ENCODE data around the gene SPATC1L. TPM values are rescaled to one million over a fixed set of nuclear protein-coding genes. Genes with fewer than 3 reads are reported as not detected.

SPATC1L gene
- total RNA-seq, 2 donors from 2014 or later = 29.5 to 31.9 TPM

DNA sequence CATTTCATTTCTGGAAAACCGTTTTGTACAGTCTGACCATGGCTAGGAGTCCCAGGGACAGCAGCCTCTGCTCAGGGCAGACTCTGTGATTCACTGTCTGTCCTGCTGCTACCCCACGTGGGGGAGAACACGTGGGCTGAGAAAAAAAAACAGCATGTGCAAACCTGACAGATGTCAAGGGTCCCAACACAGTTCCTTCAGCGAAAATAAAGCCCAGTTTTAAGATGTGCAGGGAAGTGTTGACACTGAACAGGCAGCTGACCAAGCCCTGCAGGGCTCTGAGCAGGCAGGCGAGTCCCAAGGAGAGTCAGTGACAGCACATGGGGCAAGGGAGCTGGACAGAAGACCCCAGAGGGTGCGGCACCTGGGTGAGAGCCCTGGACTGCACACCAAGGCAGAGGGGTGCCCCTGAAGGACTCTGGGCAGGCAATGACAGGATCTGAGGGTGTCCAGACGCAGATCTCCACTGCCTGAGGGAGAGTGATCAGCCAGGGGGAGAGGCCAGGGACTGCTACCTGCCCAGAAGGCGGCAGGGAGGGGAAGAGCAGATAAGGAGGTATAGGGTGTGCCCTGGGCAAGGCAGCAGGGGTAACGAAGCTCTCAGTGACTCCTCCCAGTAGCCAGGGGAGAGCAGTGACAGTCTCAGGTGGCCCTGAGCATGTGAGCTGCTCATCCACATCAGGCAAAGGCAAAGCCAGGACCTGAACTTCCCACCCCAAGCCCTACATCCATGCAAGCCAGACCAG lies 5.1 kb upstream of the SPATC1L start:
- H3K27ac Mint-ChIP-seq = peak overlapping the region; percentile 91
- H3K27me3 ChIP-seq (ENCODE audit: control insufficient read depth, insufficient read depth, low read length, poor library complexity, severe bottlenecking) = no peaks in the 10 kb centered on the region
- no peak overlapping the region for H3K9ac ChIP-seq (ENCODE audit: extremely low read depth, low read length, poor library complexity, severe bottlenecking)
- peak overlapping the region; percentile 83 for H3K27ac ChIP-seq (ENCODE audit: low read depth, low read length)
- no peaks in the 10 kb centered on the region for H3K4me1 ChIP-seq (ENCODE audit: control insufficient read depth, insufficient read depth, low read length)
- H3K36me3 ChIP-seq (ENCODE audit: control insufficient read depth, insufficient read depth, low read length) = peaks cover 19% of the 10 kb centered on the region
- no peaks in the 10 kb centered on the region for H3K9me3 ChIP-seq (ENCODE audit: control insufficient read depth, low read length)
- H3K4me1 Mint-ChIP-seq = peaks cover 9% of the 10 kb centered on the region
- no peak overlapping the region for H3K4me3 ChIP-seq (ENCODE audit: low read length)
- peak; percentile 51 for DNase-seq
- 84 to 86% methylated on average over 7 to 9 of the region's 9 CpGs for WGBS, 2 experiments (ENCODE audit: insufficient coverage in 1 of 2, insufficient read length in 1 of 2)
- H3K27me3 Mint-ChIP-seq (ENCODE audit: insufficient read depth) = no peaks in the 10 kb centered on the region
- TF ChIP-seq, protein P1, sequence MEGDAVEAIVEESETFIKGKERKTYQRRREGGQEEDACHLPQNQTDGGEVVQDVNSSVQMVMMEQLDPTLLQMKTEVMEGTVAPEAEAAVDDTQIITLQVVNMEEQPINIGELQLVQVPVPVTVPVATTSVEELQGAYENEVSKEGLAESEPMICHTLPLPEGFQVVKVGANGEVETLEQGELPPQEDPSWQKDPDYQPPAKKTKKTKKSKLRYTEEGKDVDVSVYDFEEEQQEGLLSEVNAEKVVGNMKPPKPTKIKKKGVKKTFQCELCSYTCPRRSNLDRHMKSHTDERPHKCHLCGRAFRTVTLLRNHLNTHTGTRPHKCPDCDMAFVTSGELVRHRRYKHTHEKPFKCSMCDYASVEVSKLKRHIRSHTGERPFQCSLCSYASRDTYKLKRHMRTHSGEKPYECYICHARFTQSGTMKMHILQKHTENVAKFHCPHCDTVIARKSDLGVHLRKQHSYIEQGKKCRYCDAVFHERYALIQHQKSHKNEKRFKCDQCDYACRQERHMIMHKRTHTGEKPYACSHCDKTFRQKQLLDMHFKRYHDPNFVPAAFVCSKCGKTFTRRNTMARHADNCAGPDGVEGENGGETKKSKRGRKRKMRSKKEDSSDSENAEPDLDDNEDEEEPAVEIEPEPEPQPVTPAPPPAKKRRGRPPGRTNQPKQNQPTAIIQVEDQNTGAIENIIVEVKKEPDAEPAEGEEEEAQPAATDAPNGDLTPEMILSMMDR (conservative IDR thresholded peaks at IDR 0.05) = no peak
- peaks cover 35% of the 10 kb centered on the region for H3K36me3 Mint-ChIP-seq (ENCODE audit: low read depth)
- no peak overlapping the region for H3K4me3 Mint-ChIP-seq
- no peaks in the 10 kb centered on the region for H3K9me3 Mint-ChIP-seq

DNA sequence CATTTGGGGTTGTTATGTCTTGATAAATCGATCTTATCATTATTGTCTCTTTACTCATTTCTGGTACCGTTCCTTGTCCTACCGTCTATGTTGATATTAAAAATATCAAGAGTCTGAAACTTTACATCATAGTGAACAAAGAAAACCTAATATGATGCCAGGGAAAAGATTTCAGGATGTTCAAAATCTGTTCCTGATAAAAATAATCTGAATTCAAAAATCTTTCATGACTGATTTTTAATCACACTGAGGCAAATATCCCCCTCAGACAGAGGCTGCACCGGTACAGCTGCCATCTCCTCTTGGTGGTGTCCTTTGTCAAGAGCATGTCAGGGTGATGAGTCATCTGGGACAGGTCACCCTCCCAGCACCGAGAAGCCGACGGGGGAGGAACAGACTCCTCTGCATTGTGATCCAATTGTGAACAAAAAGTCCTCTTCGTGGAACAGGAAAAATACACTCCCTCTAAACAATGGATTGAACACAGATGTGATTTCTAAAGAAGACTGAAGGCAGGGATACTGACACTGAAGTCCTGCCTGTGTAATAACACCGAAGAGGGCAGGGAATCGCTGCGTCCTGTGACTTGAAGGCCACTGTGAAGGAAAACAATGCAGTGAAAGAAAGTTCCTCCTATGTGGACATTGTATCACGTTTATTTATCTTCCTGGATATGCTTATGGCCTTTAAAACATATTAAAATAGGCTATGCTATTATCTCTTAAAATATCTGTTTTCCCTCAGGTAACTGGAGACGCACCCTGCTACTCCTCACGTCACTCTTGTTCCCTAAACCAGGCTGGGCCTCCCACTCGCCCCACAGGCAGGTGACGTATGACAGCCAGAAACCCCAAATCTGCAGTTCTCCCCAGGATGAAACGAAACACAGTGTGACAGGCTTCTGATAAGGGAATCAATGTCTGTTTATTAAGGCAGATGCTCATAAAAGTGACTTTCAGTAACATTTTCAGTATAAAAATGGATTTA lies 4.3 kb upstream of the SPATC1L start:
- peak overlapping the region; percentile 44 for H3K9ac ChIP-seq (ENCODE audit: extremely low read depth, low read length, poor library complexity, severe bottlenecking)
- peak overlapping the region; percentile 91 for H3K27ac Mint-ChIP-seq
- H3K4me1 Mint-ChIP-seq = peaks cover 9% of the 10 kb centered on the region
- H3K4me3 Mint-ChIP-seq = no peak overlapping the region
- H3K9me3 Mint-ChIP-seq = no peaks in the 10 kb centered on the region
- TF ChIP-seq, protein P1 (conservative IDR thresholded peaks at IDR 0.05) = no peak
- no peaks in the 10 kb centered on the region for H3K9me3 ChIP-seq (ENCODE audit: control insufficient read depth, low read length)
- peaks cover 26% of the 10 kb centered on the region for H3K36me3 Mint-ChIP-seq (ENCODE audit: low read depth)
- H3K36me3 ChIP-seq (ENCODE audit: control insufficient read depth, insufficient read depth, low read length) = peaks cover 11% of the 10 kb centered on the region
- H3K27me3 ChIP-seq (ENCODE audit: control insufficient read depth, insufficient read depth, low read length, poor library complexity, severe bottlenecking) = no peaks in the 10 kb centered on the region
- no peaks in the 10 kb centered on the region for H3K27me3 Mint-ChIP-seq (ENCODE audit: insufficient read depth)
- H3K4me1 ChIP-seq (ENCODE audit: control insufficient read depth, insufficient read depth, low read length) = no peaks in the 10 kb centered on the region
- no peak overlapping the region for H3K4me3 ChIP-seq (ENCODE audit: low read length)
- peak overlapping the region; percentile 83 for H3K27ac ChIP-seq (ENCODE audit: low read depth, low read length)
- peak; percentile 78 for DNase-seq
- 64 to 71% methylated on average over 7 to 17 of the region's 17 CpGs for WGBS, 2 experiments (ENCODE audit: insufficient coverage in 1 of 2, insufficient read length in 1 of 2)

GRCh38 chr21:46187814-46188213 lies 3.6 kb upstream of the SPATC1L start:
- H3K4me3 ChIP-seq (ENCODE audit: low read length) = no peak overlapping the region
- peaks cover 23% of the 10 kb centered on the region for H3K36me3 Mint-ChIP-seq (ENCODE audit: low read depth)
- H3K9me3 Mint-ChIP-seq = no peaks in the 10 kb centered on the region
- H3K27me3 Mint-ChIP-seq (ENCODE audit: insufficient read depth) = no peaks in the 10 kb centered on the region
- no peak overlapping the region for H3K9ac ChIP-seq (ENCODE audit: extremely low read depth, low read length, poor library complexity, severe bottlenecking)
- H3K27me3 ChIP-seq (ENCODE audit: control insufficient read depth, insufficient read depth, low read length, poor library complexity, severe bottlenecking) = no peaks in the 10 kb centered on the region
- DNase-seq = no peak
- peak overlapping the region; percentile 83 for H3K27ac ChIP-seq (ENCODE audit: low read depth, low read length)
- peak overlapping the region; percentile 91 for H3K27ac Mint-ChIP-seq
- peaks cover 9% of the 10 kb centered on the region for H3K4me1 Mint-ChIP-seq
- TF ChIP-seq, protein P1 (conservative IDR thresholded peaks at IDR 0.05) = no peak
- no peaks in the 10 kb centered on the region for H3K4me1 ChIP-seq (ENCODE audit: control insufficient read depth, insufficient read depth, low read length)
- peaks cover 6% of the 10 kb centered on the region for H3K36me3 ChIP-seq (ENCODE audit: control insufficient read depth, insufficient read depth, low read length)
- no peaks in the 10 kb centered on the region for H3K9me3 ChIP-seq (ENCODE audit: control insufficient read depth, low read length)
- WGBS, 2 experiments (ENCODE audit: insufficient coverage in 1 of 2, insufficient read length in 1 of 2) = 94 to 97% methylated on average over 5 to 7 of the region's 7 CpGs
- no peak overlapping the region for H3K4me3 Mint-ChIP-seq
